ENCODE results near the gene SOD1. TPM values are rescaled to one million over a fixed set of nuclear protein-coding genes. Genes with fewer than 3 reads are reported as not detected.
A peak's percentile ranks its signal among the peaks of the same experiment; 100 is the strongest.

Gene SOD1
- total and polyA plus RNA-seq, 5 donors from 2014 or later: 164 to 914 (median 843) TPM

- Histone ChIP-seq H3K9me3 (ENCODE audit: control insufficient read depth in 2 of 2, low read length in 2 of 2) (no peaks in the 10 kb centered on the region), H3K27me3 (ENCODE audit: control insufficient read depth, insufficient read depth, low read length) (no peaks in the 10 kb centered on the region), H3K4me1 (ENCODE audit: control insufficient read depth, insufficient read depth, low read length, poor library complexity, severe bottlenecking) (no peaks in the 10 kb centered on the region), H3K4me3 (ENCODE audit: low read depth, low read length) (no peak overlapping the region), H3K27ac (ENCODE audit: insufficient read depth, low read length, poor library complexity, severe bottlenecking) (no peak overlapping the region), H3K36me3 (ENCODE audit: control insufficient read depth, insufficient read depth, low read length) (peaks cover 25% of the 10 kb centered on the region)
- Mint-ChIP-seq H3K9me3 (peaks cover 0 to 1% (median 0%) of the 10 kb centered on the region in 7 donors), H3K4me3 (no peak overlapping the region), H3K27me3 (no peaks in the 10 kb centered on the region), H3K4me1 (peaks cover 0 to 6% (median 2%) of the 10 kb centered on the region in 4 donors), H3K36me3 (peaks cover 9% of the 10 kb centered on the region), H3K27ac (no peak overlapping the region)
- no peak for DNase-seq
- no peak for ATAC-seq (ENCODE audit: low read depth in 2 of 2)
Measured at GRCh38 chr21:31675318-31675717, 15.8 kb downstream of the SOD1 start.

- H3K4me3 Mint-ChIP-seq: no peak overlapping the region
- H3K27ac Mint-ChIP-seq: no peak overlapping the region
- no peaks in the 10 kb centered on the region for H3K27me3 Mint-ChIP-seq
- peaks cover 6% of the 10 kb centered on the region for H3K36me3 Mint-ChIP-seq
- Histone ChIP-seq H3K27me3 (ENCODE audit: control insufficient read depth, insufficient read depth, low read length) (no peaks in the 10 kb centered on the region), H3K9me3 (ENCODE audit: control insufficient read depth in 2 of 2, low read length in 2 of 2) (no peaks in the 10 kb centered on the region), H3K4me3 (ENCODE audit: low read depth, low read length) (no peak overlapping the region), H3K27ac (ENCODE audit: insufficient read depth, low read length, poor library complexity, severe bottlenecking) (no peak overlapping the region), H3K36me3 (ENCODE audit: control insufficient read depth, insufficient read depth, low read length) (peaks cover 21% of the 10 kb centered on the region), H3K4me1 (ENCODE audit: control insufficient read depth, insufficient read depth, low read length, poor library complexity, severe bottlenecking) (no peaks in the 10 kb centered on the region)
- peaks cover 0 to 6% (median 2%) of the 10 kb centered on the region in 4 donors for H3K4me1 Mint-ChIP-seq
- peaks cover 0 to 1% (median 0%) of the 10 kb centered on the region in 7 donors for H3K9me3 Mint-ChIP-seq
- DNase-seq: no peak
- no peak for ATAC-seq (ENCODE audit: low read depth in 2 of 2)
Measured at GRCh38 chr21:31675960-31676359, 16.5 kb downstream of the SOD1 start.

GRCh38 chr21:31677047-31677446 is 17.6 kb downstream of the SOD1 start:
- Histone ChIP-seq H3K9me3 (ENCODE audit: control insufficient read depth in 2 of 2, low read length in 2 of 2) (no peaks in the 10 kb centered on the region), H3K4me3 (ENCODE audit: low read depth, low read length) (no peak overlapping the region), H3K36me3 (ENCODE audit: control insufficient read depth, insufficient read depth, low read length) (peaks cover 19% of the 10 kb centered on the region), H3K27ac (ENCODE audit: insufficient read depth, low read length, poor library complexity, severe bottlenecking) (no peak overlapping the region), H3K4me1 (ENCODE audit: control insufficient read depth, insufficient read depth, low read length, poor library complexity, severe bottlenecking) (no peaks in the 10 kb centered on the region), H3K27me3 (ENCODE audit: control insufficient read depth, insufficient read depth, low read length) (no peaks in the 10 kb centered on the region)
- DNase-seq (no peak), ATAC-seq (ENCODE audit: low read depth in 2 of 2) (no peak)
- Mint-ChIP-seq H3K4me3 (no peak overlapping the region), H3K27ac (no peak overlapping the region), H3K4me1 (peaks cover 0 to 5% (median 2%) of the 10 kb centered on the region in 4 donors), H3K36me3 (no peaks in the 10 kb centered on the region), H3K27me3 (no peaks in the 10 kb centered on the region), H3K9me3 (no peaks in the 10 kb centered on the region)

GRCh38 chr21:31678478-31678877 is 19.0 kb downstream of the SOD1 start:
- ATAC-seq (ENCODE audit: low read depth in 2 of 2) (no peak), DNase-seq (no peak)
- H3K4me1 ChIP-seq (ENCODE audit: control insufficient read depth, insufficient read depth, low read length, poor library complexity, severe bottlenecking): no peaks in the 10 kb centered on the region
- H3K4me3 Mint-ChIP-seq: no peak overlapping the region
- H3K27me3 ChIP-seq (ENCODE audit: control insufficient read depth, insufficient read depth, low read length): no peaks in the 10 kb centered on the region
- H3K27ac Mint-ChIP-seq: no peak overlapping the region
- H3K9me3 ChIP-seq (ENCODE audit: control insufficient read depth in 2 of 2, low read length in 2 of 2): no peaks in the 10 kb centered on the region
- H3K36me3 ChIP-seq (ENCODE audit: control insufficient read depth, insufficient read depth, low read length): peaks cover 31% of the 10 kb centered on the region
- no peaks in the 10 kb centered on the region for H3K9me3 Mint-ChIP-seq
- no peaks in the 10 kb centered on the region for H3K27me3 Mint-ChIP-seq
- no peak overlapping the region for H3K4me3 ChIP-seq (ENCODE audit: low read depth, low read length)
- peaks cover 12% of the 10 kb centered on the region for H3K36me3 Mint-ChIP-seq
- no peak overlapping the region for H3K27ac ChIP-seq (ENCODE audit: insufficient read depth, low read length, poor library complexity, severe bottlenecking)
- H3K4me1 Mint-ChIP-seq: peaks cover 0 to 5% (median 2%) of the 10 kb centered on the region in 4 donors

GRCh38 chr21:31682620-31683019 is 23.1 kb downstream of the SOD1 start:
- no peak overlapping the region for H3K27ac ChIP-seq (ENCODE audit: insufficient read depth, low read length, poor library complexity, severe bottlenecking)
- ATAC-seq (ENCODE audit: low read depth in 2 of 2) (no peak), DNase-seq (no peak)
- H3K4me1 Mint-ChIP-seq: peaks cover 0 to 16% (median 4%) of the 10 kb centered on the region in 4 donors
- H3K4me3 ChIP-seq (ENCODE audit: low read depth, low read length): no peak overlapping the region
- H3K27ac Mint-ChIP-seq: no peak overlapping the region
- no peaks in the 10 kb centered on the region for H3K9me3 ChIP-seq (ENCODE audit: control insufficient read depth in 2 of 2, low read length in 2 of 2)
- no peaks in the 10 kb centered on the region for H3K27me3 Mint-ChIP-seq
- H3K4me1 ChIP-seq (ENCODE audit: control insufficient read depth, insufficient read depth, low read length, poor library complexity, severe bottlenecking): no peaks in the 10 kb centered on the region
- peaks cover 40% of the 10 kb centered on the region for H3K36me3 Mint-ChIP-seq
- H3K9me3 Mint-ChIP-seq: no peaks in the 10 kb centered on the region
- no peaks in the 10 kb centered on the region for H3K27me3 ChIP-seq (ENCODE audit: control insufficient read depth, insufficient read depth, low read length)
- H3K4me3 Mint-ChIP-seq: no peak overlapping the region
- peaks cover 69% of the 10 kb centered on the region for H3K36me3 ChIP-seq (ENCODE audit: control insufficient read depth, insufficient read depth, low read length)

- Mint-ChIP-seq H3K27ac (no peak overlapping the region), H3K4me1 (peaks cover 0 to 16% (median 4%) of the 10 kb centered on the region in 4 donors), H3K4me3 (no peak overlapping the region), H3K27me3 (no peaks in the 10 kb centered on the region), H3K9me3 (no peaks in the 10 kb centered on the region), H3K36me3 (peaks cover 40% of the 10 kb centered on the region)
- Histone ChIP-seq H3K27me3 (ENCODE audit: control insufficient read depth, insufficient read depth, low read length) (no peaks in the 10 kb centered on the region), H3K4me1 (ENCODE audit: control insufficient read depth, insufficient read depth, low read length, poor library complexity, severe bottlenecking) (no peaks in the 10 kb centered on the region), H3K9me3 (ENCODE audit: control insufficient read depth in 2 of 2, low read length in 2 of 2) (no peaks in the 10 kb centered on the region), H3K27ac (ENCODE audit: insufficient read depth, low read length, poor library complexity, severe bottlenecking) (no peak overlapping the region), H3K36me3 (ENCODE audit: control insufficient read depth, insufficient read depth, low read length) (peaks cover 73% of the 10 kb centered on the region), H3K4me3 (ENCODE audit: low read depth, low read length) (no peak overlapping the region)
- no peak for ATAC-seq (ENCODE audit: low read depth in 2 of 2)
- no peak for DNase-seq
Measured at GRCh38 chr21:31683029-31683428, 23.5 kb downstream of the SOD1 start.

GRCh38 chr21:31684918-31685317 is 25.4 kb downstream of the SOD1 start:
- H3K4me1 ChIP-seq (ENCODE audit: control insufficient read depth, insufficient read depth, low read length, poor library complexity, severe bottlenecking): no peaks in the 10 kb centered on the region
- H3K27me3 ChIP-seq (ENCODE audit: control insufficient read depth, insufficient read depth, low read length): no peaks in the 10 kb centered on the region
- Mint-ChIP-seq H3K4me3 (no peak overlapping the region), H3K36me3 (peaks cover 44% of the 10 kb centered on the region), H3K4me1 (peaks cover 0 to 16% (median 4%) of the 10 kb centered on the region in 4 donors), H3K27me3 (no peaks in the 10 kb centered on the region), H3K9me3 (no peaks in the 10 kb centered on the region), H3K27ac (peak overlapping the region in 1 of 3 donors; percentile 7)
- H3K4me3 ChIP-seq (ENCODE audit: low read depth, low read length): no peak overlapping the region
- H3K9me3 ChIP-seq (ENCODE audit: control insufficient read depth in 2 of 2, low read length in 2 of 2): no peaks in the 10 kb centered on the region
- no peak for DNase-seq
- H3K36me3 ChIP-seq (ENCODE audit: control insufficient read depth, insufficient read depth, low read length): peaks cover 80% of the 10 kb centered on the region
- H3K27ac ChIP-seq (ENCODE audit: insufficient read depth, low read length, poor library complexity, severe bottlenecking): no peak overlapping the region
- ATAC-seq (ENCODE audit: low read depth in 2 of 2): no peak

GRCh38 chr21:31686272-31686915 is 26.9 kb downstream of the SOD1 start:
- H3K36me3 Mint-ChIP-seq: peaks cover 52% of the 10 kb centered on the region
- no peaks in the 10 kb centered on the region for H3K9me3 Mint-ChIP-seq
- no peaks in the 10 kb centered on the region for H3K27me3 ChIP-seq (ENCODE audit: control insufficient read depth, insufficient read depth, low read length)
- H3K4me1 ChIP-seq (ENCODE audit: control insufficient read depth, insufficient read depth, low read length, poor library complexity, severe bottlenecking): no peaks in the 10 kb centered on the region
- H3K27ac ChIP-seq (ENCODE audit: insufficient read depth, low read length, poor library complexity, severe bottlenecking): no peak overlapping the region
- ATAC-seq (ENCODE audit: low read depth in 2 of 2) (no peak), DNase-seq (no peak)
- no peak overlapping the region for H3K27ac Mint-ChIP-seq
- peaks cover 0 to 16% (median 4%) of the 10 kb centered on the region in 4 donors for H3K4me1 Mint-ChIP-seq
- H3K36me3 ChIP-seq (ENCODE audit: control insufficient read depth, insufficient read depth, low read length): peaks cover 89% of the 10 kb centered on the region
- no peak overlapping the region for H3K4me3 Mint-ChIP-seq
- no peaks in the 10 kb centered on the region for H3K9me3 ChIP-seq (ENCODE audit: control insufficient read depth in 2 of 2, low read length in 2 of 2)
- no peak overlapping the region for H3K4me3 ChIP-seq (ENCODE audit: low read depth, low read length)
- no peaks in the 10 kb centered on the region for H3K27me3 Mint-ChIP-seq

All from CD4-positive, CD25-positive, alpha-beta regulatory T cell (primary cell).